Measurements from ENCODE around the gene TAB2. TPM values are rescaled to one million over a fixed set of nuclear protein-coding genes. Genes with fewer than 3 reads are reported as not detected.

Gene TAB2
- total and polyA plus RNA-seq, 2 experiments from 2014 or later = 19.8 to 59.2 TPM

DNA sequence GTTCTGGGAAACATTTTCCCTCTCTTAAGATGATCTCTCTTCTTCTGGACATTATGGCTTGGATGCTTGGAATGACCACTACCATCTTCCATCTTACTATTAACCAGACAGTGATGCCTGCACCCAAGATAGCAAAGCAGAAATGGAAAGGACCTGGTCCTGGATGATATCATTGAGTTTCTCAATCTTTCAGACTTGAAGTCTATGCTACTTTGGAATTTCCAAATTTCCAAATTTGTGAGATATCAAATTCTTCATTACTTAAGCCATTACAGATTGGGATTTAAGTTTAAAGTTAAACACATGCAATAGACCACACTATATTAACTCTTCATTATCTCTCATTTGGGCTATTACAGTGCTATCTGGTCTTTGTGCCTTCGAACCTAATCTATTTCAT, 3.7 kb upstream of the TAB2 start:
- H3K4me3 ChIP-seq = no peak overlapping the region
- H4K20me1 ChIP-seq (replicated peaks; ENCODE audit: insufficient read depth) = no peaks in the 10 kb centered on the region; the same call in 1 of the 2 replicates
- Mint-ChIP-seq H3K4me3 (no peak overlapping the region), H3K27me3 (ENCODE audit: insufficient read depth, low read depth, poor library complexity) (no peaks in the 10 kb centered on the region), H3K36me3 (ENCODE audit: low read depth) (no peaks in the 10 kb centered on the region), H3K27ac (no peak overlapping the region), H3K4me1 (peaks cover 12% of the 10 kb centered on the region), H3K9me3 (no peaks in the 10 kb centered on the region)
- no peak overlapping the region for H2AFZ ChIP-seq
- H3K27me3 ChIP-seq (ENCODE audit: insufficient read depth) = no peaks in the 10 kb centered on the region
- no peaks in the 10 kb centered on the region for H3K36me3 ChIP-seq (ENCODE audit: insufficient read depth)
- TF ChIP-seq NANOG (IDR thresholded peaks at IDR 0.05; ENCODE audit: borderline replicate concordance) (no peak), ZNF331 (CRISPR knock-in tag; IDR thresholded peaks at IDR 0.05; ENCODE audit: low read depth) (no peak), EZH2 (IDR thresholded peaks at IDR 0.05; ENCODE audit: low read depth, unreplicated experiment) (no peak), ZNF114 (CRISPR knock-in tag; IDR thresholded peaks at IDR 0.05) (no peak), CREB1 (CRISPR knock-in tag; IDR thresholded peaks at IDR 0.05; ENCODE audit: low read depth) (no peak), EZH2phosphoT487 (IDR thresholded peaks at IDR 0.05; ENCODE audit: unreplicated experiment) (no peak)
- TF ChIP-seq, protein P1, sequence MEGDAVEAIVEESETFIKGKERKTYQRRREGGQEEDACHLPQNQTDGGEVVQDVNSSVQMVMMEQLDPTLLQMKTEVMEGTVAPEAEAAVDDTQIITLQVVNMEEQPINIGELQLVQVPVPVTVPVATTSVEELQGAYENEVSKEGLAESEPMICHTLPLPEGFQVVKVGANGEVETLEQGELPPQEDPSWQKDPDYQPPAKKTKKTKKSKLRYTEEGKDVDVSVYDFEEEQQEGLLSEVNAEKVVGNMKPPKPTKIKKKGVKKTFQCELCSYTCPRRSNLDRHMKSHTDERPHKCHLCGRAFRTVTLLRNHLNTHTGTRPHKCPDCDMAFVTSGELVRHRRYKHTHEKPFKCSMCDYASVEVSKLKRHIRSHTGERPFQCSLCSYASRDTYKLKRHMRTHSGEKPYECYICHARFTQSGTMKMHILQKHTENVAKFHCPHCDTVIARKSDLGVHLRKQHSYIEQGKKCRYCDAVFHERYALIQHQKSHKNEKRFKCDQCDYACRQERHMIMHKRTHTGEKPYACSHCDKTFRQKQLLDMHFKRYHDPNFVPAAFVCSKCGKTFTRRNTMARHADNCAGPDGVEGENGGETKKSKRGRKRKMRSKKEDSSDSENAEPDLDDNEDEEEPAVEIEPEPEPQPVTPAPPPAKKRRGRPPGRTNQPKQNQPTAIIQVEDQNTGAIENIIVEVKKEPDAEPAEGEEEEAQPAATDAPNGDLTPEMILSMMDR (conservative IDR thresholded peaks at IDR 0.05; ENCODE audit: low read depth in 2 of 2) = no peak
- TF ChIP-seq, protein P2, sequence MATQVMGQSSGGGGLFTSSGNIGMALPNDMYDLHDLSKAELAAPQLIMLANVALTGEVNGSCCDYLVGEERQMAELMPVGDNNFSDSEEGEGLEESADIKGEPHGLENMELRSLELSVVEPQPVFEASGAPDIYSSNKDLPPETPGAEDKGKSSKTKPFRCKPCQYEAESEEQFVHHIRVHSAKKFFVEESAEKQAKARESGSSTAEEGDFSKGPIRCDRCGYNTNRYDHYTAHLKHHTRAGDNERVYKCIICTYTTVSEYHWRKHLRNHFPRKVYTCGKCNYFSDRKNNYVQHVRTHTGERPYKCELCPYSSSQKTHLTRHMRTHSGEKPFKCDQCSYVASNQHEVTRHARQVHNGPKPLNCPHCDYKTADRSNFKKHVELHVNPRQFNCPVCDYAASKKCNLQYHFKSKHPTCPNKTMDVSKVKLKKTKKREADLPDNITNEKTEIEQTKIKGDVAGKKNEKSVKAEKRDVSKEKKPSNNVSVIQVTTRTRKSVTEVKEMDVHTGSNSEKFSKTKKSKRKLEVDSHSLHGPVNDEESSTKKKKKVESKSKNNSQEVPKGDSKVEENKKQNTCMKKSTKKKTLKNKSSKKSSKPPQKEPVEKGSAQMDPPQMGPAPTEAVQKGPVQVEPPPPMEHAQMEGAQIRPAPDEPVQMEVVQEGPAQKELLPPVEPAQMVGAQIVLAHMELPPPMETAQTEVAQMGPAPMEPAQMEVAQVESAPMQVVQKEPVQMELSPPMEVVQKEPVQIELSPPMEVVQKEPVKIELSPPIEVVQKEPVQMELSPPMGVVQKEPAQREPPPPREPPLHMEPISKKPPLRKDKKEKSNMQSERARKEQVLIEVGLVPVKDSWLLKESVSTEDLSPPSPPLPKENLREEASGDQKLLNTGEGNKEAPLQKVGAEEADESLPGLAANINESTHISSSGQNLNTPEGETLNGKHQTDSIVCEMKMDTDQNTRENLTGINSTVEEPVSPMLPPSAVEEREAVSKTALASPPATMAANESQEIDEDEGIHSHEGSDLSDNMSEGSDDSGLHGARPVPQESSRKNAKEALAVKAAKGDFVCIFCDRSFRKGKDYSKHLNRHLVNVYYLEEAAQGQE (IDR thresholded peaks at IDR 0.05; ENCODE audit: unreplicated experiment) = no peak
- TF ChIP-seq, protein P3, sequence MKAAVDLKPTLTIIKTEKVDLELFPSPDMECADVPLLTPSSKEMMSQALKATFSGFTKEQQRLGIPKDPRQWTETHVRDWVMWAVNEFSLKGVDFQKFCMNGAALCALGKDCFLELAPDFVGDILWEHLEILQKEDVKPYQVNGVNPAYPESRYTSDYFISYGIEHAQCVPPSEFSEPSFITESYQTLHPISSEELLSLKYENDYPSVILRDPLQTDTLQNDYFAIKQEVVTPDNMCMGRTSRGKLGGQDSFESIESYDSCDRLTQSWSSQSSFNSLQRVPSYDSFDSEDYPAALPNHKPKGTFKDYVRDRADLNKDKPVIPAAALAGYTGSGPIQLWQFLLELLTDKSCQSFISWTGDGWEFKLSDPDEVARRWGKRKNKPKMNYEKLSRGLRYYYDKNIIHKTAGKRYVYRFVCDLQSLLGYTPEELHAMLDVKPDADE (IDR thresholded peaks at IDR 0.05) = no peak
- peaks cover 5% of the 10 kb centered on the region for H3K79me2 ChIP-seq (replicated peaks; ENCODE audit: insufficient read depth)
- H3K27ac ChIP-seq (ENCODE audit: low read depth) = no peak overlapping the region
- peaks cover 18% of the 10 kb centered on the region for H3K4me1 ChIP-seq (ENCODE audit: insufficient read depth)
- peaks cover 4% of the 10 kb centered on the region for H3K9me2 ChIP-seq (ENCODE audit: insufficient read depth)
- H3F3A ChIP-seq (replicated peaks; ENCODE audit: low read depth) = no peaks in the 10 kb centered on the region
- DNase-seq (ENCODE audit: low spot score) (no peak), ATAC-seq (no peak)
- H3K4me2 ChIP-seq = no peak overlapping the region
